Fibroblast of the conjunctiva (primary cell): ENCODE measurements around the gene ZNF79.
"Not testable (repeated sequence)": the region's sequence is repeated elsewhere in the genome, so short reads cannot be mapped to it uniquely, and the experiment has no call there.

ENCODE experiments used
- DNase-seq: peaks from one replicate; pipeline ENCODE4 v3.0.0-alpha.2; 2010; ENCODE audit warnings: low read depth

Gene ZNF79

DNA sequence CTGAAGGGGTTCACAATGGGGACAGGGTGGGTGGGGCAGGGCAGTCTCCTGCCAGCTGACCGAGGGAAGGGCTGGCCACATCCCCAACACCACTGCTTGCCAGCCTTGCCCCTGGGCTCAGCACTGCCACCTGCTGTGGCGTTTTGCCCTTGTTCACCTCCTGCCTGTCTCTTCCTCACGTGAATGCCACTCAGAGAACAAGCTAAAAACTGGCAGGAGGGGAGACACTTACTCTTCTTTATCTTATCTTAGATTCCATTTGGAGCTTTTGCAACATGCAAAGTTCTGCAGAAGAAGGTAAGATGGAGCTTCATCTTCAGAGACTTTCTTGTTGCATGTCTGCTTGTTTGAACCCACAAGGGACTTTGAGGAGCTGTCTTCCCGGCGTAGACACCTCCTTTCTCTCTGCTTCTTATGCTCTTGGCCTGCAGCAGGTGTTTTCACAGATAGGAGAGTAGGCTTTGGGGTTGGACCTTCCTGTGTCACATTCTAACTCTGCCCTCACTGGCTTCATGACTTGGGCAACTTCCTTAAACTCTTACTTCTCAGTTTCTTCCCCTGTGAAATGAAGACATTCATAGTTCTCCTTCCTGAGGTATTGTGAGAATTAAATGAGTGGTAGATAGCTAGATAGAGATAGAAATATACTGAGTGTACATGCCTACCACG lies 31.3 kb downstream of the ZNF79 start:
- no peak for DNase-seq

DNA sequence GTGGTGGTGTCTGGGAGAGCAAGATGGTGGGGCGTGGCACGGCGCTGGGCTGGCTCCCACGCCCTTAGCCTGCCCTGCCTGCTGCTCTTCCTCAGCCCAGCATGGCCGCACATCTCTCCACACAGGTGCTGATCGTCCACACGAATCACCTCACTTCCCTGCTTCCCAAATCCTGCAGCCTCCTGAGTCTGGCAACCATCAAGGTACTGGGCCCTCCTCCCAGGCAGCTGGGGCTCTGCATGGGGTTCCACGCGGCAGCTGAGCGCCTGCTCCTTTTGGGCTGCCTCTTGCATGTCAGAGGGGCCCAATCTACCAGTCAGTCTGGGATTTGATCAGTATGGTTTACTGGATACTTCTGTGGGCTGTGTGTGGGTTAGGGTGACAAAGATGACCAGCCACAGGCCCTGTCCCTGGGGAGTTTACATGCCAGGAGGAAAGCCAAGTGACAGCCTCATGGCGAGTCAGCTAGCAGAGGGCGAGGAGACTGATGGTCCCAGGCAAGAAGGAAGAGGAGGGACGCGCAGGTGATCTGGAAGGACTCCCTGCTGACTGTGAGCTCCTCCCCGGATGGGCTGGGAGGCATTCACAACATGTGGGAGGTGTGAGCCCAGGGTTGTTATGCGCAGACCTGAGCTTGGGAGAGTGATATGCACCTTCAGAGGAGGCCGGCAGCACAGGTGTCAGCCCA lies 33.2 kb downstream of the ZNF79 start:
- DNase-seq, result no peak

DNA sequence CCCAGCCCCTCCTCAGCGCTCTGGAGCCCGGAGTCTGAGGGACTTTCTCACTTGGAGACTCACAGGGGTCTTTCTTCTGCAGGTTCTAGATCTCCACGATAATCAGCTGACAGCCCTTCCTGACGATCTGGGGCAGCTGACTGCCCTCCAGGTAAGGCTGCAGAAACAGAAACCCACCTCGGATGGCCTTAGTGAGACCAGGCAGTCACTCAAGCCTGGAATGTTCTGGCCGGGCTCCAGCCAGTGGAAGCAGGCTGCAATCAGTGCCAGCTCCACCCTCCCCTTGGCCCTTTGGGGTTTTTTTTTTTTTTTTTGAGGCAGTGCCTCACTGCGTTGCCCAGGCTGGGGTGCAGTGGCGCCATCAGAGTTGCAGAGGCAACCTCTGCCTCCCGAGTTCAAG lies 34.7 kb downstream of the ZNF79 start:
- no peak for DNase-seq

DNA sequence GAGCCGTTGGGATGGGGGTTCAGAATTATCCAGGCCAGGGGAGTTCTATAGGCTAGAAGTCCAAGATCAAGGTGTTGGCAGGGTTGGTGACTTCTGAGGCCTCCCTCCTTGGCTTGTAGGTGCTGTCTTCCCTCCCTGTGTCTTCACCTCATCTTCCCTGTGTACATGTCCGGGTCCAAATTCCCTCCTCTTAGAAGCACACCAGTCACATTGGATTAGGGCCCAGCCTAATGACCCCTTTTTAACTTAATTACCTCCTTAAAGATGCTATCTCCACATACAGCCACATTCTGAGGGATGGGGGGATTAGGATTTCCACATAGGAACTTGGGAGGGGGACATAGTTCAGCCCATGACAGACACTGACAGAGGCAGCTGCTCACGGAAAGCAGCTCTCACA lies 39.2 kb downstream of the ZNF79 start:
- no peak for DNase-seq

DNA sequence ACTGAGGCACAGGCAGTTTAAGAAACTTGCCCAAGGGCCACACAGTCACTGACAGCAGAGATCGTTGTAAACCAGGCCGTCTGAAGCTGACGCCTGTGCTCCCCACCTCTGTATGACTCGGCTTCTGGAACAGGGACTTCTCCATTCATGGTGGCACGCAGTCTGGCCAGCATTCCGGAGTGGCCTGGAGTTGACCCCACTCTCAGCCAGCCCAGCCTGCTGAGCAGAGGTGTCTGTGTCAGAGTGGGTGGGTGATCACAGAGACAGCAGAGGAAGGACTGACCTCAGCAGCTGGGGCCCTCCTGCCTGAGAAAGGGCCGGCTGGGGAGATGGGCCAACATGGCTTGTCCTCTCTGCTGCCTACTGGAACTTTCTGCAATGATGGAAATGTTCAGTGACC lies 39.7 kb downstream of the ZNF79 start:
- DNase-seq, result no peak

DNA sequence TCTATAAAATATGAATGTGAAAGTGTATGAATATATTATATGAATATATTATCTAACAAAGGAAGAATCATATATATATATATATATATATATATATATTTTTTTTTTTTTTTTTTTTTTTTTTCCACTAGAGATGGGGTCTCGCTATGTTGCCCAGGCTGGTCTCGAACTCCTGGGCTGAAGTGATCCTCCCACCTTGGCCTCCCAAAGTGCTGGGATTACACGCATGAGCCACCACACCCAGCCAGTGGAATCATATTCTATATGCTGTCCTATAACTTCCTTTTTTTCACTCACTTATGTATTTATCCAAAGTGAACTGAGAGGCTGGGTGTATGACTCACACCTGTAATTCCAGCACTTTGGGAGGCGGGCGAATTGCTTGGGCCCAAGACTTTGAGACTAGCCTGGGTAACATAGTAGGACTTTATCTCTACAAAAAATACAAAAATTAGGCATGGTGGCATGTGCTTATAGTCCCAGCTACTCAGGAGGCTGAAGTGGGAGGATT lies 42.3 kb downstream of the ZNF79 start:
- not testable (repeated sequence) for DNase-seq

DNA sequence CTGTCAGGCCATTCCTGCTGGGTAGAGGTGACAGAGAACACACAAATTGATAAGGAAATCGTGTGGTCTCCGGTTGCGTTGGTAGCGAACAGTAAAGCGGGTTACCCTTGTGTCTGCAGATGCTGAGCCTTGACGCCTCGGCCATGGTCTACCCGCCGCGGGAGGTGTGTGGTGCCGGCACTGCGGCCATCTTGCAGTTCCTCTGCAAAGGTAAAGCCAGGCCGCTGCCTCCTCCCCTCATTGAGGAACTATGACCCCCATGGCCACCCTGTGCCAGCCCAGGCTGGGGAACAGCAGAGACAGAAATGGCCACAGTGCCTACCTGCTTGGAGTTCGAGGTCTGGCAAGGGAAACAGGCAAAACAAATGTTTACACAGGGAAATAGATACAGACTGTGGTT lies 43.4 kb downstream of the ZNF79 start:
- no peak for DNase-seq

DNA sequence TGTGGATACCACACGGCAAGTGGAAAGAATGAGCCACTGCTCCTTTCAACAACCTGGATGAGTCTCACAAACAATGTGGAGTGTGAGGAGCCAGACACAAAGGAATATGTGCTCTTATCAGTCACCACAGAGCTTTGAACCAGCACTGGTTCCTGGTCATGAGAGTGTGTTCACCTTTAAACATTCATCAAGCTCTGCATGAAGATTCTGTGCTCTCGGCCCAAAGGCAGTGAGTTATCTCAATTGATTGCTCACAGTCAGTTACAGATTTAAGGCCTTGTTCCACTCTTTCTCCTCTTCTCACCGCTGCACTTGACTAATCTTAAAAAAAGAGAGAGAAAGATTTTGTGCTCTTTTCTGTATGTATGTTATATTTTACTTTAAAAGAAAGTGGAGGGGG lies 46.5 kb downstream of the ZNF79 start:
- DNase-seq, result no peak

DNA sequence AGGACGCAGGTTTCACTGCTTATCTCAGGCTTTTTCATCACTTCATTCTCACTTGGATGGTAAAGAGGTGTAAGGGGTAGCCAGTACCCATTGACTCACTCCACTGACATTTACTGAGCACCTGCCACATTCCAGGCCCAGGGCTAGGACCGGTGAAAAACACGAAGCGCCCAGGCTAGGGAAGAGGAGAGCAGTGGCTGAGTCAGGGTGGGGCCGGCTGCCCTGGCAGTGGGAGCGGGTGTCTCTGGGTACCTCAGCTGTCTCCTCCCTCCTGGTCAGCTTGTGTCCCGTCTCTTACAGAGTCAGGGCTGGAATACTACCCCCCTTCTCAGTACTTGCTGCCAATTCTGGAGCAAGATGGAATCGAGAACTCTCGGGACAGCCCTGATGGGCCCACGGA lies 49.3 kb downstream of the ZNF79 start:
- no peak for DNase-seq

DNA sequence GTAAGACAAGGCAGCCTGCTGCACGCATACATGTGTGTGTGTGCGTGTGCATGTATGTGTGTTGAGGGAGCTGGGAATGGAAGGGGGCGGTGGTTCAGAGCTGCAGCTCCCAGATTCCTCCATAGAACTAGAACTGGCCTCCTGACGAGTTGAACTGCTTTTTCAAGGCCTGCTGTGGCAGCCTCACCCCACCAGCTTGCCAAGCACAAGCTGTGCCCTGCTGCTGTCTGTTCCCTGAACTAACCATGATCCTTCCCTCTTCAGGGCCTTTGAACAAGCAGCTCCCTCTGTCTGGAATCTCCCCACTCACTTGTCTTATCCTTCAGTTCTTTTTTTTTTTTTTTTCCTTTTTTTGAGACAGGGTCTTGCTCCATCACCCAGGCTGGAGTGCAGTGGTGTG lies 49.8 kb downstream of the ZNF79 start:
- no peak for DNase-seq

DNA sequence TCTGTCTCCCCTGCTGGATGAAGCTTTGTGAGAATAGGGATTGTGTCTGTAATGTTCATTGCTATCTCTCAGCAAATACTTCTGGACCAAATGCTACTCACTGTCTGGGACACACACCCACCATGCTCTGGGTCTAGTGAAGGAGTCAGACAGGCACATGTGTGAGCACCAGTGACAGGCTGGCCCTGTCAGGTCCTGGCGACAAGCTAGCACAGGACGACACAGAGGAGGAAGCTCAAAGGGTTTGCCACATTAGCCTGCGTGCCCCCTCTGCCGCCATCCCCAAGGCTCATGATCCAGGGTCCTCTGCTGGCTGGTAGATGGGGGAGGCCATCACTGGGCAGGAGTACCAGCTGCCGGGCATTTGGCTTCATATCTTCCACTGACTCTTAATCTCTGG lies 50.4 kb downstream of the ZNF79 start:
- DNase-seq, result no peak

DNA sequence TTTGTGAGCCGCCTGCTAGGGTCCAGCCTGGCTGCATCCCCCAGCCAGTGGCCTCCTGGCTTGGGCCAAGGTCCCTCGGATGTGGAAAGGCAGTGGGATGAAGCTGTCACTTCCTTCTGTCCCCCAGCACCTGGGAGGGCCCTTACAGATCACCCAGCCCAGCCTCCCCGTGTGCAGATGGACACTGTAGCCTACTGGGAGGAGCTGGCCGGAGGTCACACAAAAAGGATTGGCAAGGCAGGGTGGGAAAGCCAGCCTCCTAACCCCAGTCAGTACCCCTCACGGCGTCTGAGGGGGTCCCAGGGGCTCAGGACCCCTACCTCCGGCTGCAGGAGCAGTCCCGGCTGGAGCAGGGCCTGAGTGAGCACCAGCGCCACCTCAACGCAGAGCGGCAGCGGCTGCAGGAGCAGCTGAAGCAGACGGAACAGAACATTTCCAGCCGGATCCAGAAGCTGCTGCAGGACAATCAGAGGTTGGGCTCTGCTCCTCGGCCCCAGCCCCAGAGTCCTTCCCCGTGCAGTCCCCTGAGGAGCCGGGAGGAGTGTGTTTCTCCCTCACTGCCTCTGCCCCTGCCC lies 55.4 kb downstream of the ZNF79 start:
- DNase-seq, result no peak

DNA sequence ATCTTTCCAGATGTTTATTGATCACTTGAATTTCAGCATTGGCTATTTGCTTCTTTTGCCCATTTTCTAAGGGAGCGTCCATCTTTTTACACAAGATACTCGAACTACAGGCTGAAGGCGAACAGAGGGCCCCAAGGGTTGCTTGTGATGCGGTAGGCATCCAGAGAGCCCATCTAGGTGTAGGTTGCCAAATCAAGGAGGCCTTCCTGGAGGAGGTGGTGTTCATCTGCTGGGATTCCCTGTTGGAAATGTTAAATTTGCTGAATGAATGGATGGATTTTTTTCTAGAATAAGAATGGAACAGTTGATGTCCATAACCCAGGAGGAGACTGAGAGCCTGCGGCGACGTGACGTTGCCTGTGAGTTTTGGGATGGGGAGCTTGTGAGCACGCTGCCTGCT lies 58.5 kb downstream of the ZNF79 start:
- no peak for DNase-seq

DNA sequence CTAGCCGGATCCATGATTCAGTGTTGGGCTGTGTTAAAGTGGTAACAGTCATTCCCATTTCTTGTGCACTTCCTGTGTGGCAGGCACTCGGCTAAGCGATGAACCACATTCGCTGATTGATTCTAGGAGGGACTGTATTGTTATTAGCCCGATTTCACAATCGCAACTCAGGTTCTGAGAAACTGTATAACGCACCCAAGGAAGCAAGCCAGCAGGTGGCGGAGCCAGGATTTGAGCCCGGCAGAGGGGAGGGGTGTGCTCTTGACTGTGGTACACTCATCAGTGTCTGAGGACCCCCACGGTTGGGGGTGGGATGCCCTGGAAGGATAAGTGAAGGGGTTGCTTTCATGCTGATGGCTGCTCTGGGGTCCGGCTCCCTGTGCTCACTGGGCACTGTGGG lies 61.8 kb downstream of the ZNF79 start:
- no peak for DNase-seq

DNA sequence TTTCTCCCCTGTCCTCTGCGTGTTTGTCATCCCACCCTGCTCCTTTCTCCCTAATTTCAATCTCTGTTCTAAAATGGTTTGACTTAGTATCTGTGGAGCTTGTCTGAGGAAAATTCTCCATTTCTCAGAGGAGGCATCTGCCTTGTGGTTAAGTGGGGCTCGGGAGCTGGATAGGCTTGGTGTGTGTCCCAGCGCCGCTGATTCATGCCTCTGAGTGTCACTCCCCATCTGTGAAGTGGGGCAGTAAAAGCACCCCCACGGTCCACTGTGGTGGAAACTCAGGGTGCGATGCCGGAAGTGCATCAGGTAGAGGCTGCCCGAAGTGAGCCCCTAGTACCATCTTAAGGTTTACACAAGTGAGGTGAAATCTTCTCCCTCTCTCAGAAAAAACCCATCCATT lies 64.8 kb downstream of the ZNF79 start:
- DNase-seq, result no peak

DNA sequence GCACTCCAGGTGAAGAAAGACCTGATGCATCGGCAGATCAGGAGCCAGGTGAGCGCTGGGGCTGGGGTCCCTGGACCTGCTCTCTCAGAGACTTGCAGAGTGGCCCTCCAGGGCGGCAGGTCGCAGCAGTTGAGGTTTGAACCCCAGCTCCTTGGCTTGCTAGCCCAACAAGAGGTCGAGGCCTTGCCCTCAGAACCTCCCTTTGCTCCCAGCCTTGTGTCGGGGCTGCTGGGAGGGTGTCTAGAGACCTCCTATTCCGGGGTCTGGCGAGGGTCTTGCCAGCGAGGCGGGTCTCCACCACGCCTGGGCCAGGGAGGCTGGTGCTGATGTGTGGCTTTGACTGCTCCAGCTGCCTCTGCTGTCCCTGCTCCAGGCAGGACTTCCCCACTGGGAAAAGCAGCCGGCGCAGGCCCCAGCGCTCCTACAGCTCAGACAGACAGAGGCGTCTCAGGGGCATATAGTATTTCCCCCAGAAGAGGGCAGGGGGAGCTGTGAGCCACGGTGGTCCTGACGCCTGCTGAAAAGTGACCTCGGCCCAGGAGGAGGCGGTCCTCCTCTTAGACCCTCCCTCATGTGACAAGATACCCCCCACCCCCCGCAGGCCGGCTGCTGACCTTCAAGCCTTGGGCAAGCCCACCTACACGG lies 65.4 kb downstream of the ZNF79 start:
- DNase-seq, result no peak

DNA sequence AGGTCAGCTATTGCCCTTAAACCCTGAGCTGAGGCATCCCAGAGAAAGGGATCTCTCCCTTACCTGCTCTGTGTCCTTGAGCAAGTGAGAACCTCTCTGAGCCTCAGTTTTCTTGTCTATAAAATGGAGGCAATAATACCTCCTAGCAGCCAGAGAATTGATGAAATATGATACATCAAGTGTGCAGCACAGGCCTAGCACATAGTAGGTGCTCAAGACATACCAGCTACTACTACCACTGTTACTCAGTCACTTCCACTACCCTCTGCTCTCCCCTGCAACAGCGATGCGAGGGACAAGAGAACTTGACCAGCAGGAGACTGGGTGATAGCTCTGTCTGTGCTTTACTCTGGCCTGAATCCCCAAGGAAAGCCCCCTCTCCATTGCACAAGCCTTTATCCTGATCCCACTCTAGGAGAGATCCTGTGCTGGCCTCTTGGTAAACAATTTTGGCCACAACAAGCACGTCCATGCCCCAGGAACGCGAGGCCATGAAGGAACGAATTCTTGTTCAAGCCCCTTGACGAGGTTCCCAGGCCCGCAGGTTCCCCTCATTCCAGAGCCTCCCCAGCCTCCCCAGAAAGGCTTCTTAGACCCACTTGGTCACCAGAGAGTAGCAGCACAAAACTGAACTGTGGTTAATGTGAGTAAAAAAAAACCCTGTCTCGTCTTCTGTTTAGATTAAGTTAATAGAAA lies 66.5 kb downstream of the ZNF79 start:
- DNase-seq, result no peak

DNA sequence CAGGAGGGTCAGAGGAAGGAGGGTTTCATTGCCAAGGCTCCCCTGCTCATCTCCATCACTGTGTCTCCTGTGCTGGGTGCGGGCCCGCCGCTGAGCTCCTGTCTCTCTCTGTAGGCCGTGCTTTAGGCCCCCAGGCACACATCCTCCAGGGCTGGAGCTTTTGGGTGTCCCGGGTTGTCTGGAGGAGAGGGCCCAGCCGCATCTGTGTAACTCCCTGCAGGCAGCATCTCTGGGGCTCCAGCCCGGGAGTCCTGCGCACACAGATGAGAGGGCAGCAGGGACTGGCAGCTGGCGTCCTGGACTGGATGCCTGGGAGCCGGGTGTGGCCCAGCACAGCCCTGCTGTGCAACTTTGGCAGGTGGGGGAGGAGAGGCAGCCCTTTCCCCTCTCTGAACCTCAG lies 67.3 kb downstream of the ZNF79 start:
- DNase-seq, result no peak

DNA sequence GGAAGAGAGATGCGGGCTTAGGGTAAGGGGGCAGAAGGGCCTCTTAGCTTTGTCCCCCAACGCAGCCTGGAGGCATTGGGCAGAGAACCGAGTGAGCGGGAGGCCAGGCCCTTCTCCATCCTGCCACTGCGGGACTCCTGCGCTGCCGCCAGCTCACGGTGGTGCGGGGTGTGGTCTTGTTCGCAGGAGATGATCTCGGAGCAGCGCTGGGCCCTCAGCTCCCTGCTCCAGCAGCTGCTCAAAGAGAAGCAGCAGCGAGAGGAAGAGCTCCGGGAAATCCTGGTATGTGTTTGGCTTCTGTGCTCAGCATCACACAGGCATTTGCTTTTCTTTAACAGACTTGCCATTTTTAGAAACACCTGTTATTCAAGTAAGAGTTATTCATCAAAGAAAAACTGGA lies 68.4 kb downstream of the ZNF79 start:
- DNase-seq, result no peak

DNA sequence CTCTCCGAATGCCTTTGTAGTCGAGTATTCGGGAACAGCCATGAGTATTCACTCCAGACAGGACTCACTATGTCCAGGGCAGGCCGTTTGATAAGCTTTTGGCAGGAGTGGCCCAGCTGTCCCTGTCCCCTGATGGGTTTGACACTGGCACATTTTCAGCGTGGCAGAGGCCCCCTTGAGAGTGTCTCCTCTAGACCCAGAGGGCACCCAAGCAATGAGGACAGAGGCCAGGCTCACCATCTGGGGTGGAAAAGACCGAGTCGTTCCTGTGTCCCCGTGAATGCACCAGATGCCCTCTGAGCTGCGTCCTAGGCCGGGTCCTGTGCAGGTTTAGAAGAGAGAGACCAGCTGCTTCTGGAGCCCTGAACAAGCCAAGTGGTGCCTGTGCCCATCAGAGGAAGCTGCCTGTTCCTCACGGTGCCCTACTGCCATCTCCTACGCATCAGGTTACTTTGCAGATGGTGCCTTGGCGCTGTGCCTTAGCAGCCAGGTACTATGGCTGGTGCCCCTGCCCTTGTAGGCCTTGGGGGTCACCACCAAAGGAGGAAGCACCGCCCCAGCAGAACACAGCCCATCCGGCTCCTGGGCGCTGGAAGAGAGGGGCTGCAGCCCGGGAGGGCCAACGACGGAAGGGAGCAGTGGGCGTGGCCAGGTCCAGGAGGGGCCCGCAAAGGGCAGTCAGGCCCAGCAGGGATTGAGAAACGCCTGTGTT lies 69.6 kb downstream of the ZNF79 start:
- DNase-seq, result no peak

DNA sequence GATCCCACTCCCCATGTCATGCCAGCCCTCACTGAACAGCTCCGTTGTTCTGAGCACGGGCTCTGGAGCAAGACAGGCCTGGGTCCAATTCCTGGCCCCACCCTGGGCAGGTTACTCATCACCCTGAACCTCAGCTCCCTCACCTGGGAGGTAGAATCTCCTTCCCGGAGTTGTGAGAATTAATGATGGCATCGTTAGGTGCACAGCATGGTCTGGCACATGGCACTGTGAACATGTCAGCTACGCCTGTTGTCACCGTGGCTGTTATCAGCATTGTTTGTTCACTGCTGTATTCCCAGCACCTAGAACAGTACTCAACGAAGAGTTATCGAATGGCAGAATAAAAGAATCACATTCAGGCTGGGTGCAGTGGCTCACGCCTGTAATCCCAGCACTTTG lies 70.1 kb downstream of the ZNF79 start:
- no peak for DNase-seq
